ENCODE data around the gene SYNM.

SYNM gene

DNA sequence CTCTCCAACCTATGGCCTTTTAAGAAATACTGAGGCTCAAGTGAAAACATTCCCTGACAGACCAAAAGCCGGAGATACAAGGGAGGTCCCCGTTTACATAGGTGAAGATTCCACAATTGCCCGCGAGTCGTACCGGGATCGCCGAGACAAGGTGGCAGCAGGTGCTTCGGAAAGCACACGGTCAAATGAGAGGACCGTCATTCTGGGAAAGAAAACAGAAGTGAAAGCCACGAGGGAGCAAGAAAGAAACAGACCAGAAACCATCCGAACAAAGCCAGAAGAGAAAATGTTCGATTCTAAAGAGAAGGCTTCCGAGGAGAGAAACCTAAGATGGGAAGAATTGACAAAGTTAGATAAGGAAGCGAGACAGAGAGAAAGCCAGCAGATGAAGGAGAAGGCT is 24.8 kb downstream of the SYNM start:
- Mint-ChIP-seq H3K27me3 (peaks cover 7% of the 10 kb centered on the region), H3K36me3 (no peaks in the 10 kb centered on the region), H3K9me3 (no peaks in the 10 kb centered on the region), H3K27ac (no peak overlapping the region), H3K4me1 (peaks cover 5% of the 10 kb centered on the region), H3K4me3 (peak overlapping the region; percentile 2)
- ATAC-seq (ENCODE audit: low read depth): no peak
- DNase-seq (ENCODE audit: low spot score in 2 of 2): no peak

DNA sequence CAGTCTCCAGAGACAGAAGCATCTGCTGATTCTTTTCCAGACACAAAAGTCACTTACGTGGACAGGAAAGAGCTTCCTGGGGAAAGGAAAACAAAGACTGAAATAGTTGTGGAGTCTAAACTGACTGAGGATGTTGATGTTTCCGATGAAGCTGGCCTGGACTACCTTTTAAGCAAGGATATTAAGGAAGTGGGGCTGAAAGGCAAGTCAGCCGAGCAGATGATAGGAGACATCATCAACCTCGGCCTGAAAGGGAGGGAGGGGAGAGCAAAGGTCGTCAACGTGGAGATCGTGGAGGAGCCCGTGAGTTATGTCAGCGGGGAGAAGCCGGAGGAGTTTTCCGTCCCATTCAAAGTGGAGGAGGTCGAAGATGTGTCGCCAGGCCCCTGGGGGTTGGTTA is 25.4 kb downstream of the SYNM start:
- no peak overlapping the region for H3K4me3 Mint-ChIP-seq
- no peaks in the 10 kb centered on the region for H3K36me3 Mint-ChIP-seq
- H3K27me3 Mint-ChIP-seq: peaks cover 7% of the 10 kb centered on the region
- peaks cover 5% of the 10 kb centered on the region for H3K4me1 Mint-ChIP-seq
- ATAC-seq (ENCODE audit: low read depth) (no peak), DNase-seq (ENCODE audit: low spot score in 2 of 2) (no peak)
- no peak overlapping the region for H3K27ac Mint-ChIP-seq
- no peaks in the 10 kb centered on the region for H3K9me3 Mint-ChIP-seq

DNA sequence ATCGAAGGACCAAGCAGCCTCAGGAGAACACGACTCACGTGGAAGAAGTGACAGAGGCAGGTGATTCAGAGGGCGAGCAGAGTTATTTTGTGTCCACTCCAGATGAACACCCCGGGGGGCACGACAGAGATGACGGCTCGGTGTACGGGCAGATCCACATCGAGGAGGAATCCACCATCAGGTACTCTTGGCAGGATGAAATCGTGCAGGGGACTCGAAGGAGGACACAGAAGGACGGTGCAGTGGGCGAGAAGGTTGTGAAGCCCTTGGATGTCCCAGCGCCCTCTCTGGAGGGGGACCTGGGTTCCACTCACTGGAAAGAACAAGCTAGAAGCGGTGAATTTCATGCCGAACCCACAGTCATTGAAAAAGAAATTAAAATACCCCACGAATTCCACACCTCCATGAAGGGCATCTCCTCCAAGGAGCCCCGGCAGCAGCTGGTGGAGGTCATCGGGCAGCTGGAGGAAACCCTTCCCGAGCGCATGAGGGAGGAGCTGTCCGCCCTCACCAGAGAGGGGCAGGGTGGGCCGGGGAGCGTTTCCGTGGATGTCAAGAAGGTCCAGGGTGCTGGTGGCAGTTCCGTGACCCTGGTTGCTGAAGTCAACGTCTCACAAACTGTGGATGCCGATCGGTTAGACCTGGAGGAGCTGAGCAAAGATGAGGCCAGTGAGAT is 26.0 kb downstream of the SYNM start:
- no peak for ATAC-seq (ENCODE audit: low read depth)
- no peaks in the 10 kb centered on the region for H3K36me3 Mint-ChIP-seq
- H3K9me3 Mint-ChIP-seq: no peaks in the 10 kb centered on the region
- no peak overlapping the region for H3K27ac Mint-ChIP-seq
- H3K4me3 Mint-ChIP-seq: no peak overlapping the region
- DNase-seq (ENCODE audit: low spot score in 2 of 2): no peak
- peaks cover 7% of the 10 kb centered on the region for H3K27me3 Mint-ChIP-seq
- peaks cover 5% of the 10 kb centered on the region for H3K4me1 Mint-ChIP-seq

DNA sequence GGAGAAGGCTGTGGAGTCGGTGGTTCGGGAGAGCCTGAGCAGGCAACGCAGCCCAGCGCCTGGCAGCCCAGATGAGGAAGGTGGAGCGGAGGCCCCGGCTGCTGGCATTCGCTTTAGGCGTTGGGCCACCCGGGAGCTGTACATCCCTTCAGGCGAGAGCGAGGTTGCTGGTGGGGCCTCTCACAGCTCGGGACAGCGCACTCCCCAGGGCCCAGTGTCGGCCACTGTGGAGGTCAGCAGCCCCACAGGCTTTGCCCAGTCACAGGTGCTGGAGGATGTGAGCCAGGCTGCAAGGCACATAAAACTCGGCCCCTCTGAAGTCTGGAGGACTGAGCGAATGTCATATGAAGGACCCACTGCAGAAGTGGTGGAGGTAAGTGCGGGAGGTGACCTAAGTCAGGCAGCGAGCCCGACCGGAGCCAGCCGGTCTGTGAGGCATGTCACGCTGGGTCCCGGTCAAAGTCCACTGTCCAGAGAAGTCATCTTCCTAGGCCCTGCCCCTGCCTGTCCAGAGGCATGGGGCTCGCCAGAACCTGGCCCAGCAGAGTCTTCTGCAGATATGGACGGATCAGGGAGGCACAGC is 26.7 kb downstream of the SYNM start:
- Mint-ChIP-seq H3K27me3 (peaks cover 9% of the 10 kb centered on the region), H3K4me1 (peaks cover 5% of the 10 kb centered on the region), H3K9me3 (no peaks in the 10 kb centered on the region), H3K4me3 (no peak overlapping the region), H3K36me3 (no peaks in the 10 kb centered on the region), H3K27ac (no peak overlapping the region)
- no peak for DNase-seq (ENCODE audit: low spot score in 2 of 2)
- ATAC-seq (ENCODE audit: low read depth): no peak

DNA sequence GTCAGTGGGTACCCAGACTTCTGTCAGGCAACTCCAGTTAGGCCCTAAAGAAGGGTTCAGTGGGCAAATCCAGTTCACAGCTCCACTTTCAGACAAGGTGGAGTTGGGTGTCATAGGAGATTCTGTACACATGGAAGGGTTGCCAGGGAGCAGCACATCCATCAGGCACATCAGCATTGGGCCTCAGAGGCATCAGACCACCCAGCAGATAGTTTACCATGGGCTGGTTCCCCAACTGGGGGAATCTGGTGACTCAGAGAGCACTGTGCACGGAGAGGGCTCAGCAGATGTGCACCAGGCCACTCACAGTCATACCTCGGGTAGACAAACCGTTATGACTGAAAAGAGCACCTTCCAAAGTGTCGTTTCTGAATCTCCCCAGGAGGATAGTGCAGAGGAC is 27.2 kb downstream of the SYNM start:
- no peaks in the 10 kb centered on the region for H3K36me3 Mint-ChIP-seq
- no peak overlapping the region for H3K27ac Mint-ChIP-seq
- no peak overlapping the region for H3K4me3 Mint-ChIP-seq
- DNase-seq (ENCODE audit: low spot score in 2 of 2) (no peak), ATAC-seq (ENCODE audit: low read depth) (no peak)
- H3K27me3 Mint-ChIP-seq: peaks cover 10% of the 10 kb centered on the region
- H3K4me1 Mint-ChIP-seq: peaks cover 5% of the 10 kb centered on the region
- no peaks in the 10 kb centered on the region for H3K9me3 Mint-ChIP-seq

DNA sequence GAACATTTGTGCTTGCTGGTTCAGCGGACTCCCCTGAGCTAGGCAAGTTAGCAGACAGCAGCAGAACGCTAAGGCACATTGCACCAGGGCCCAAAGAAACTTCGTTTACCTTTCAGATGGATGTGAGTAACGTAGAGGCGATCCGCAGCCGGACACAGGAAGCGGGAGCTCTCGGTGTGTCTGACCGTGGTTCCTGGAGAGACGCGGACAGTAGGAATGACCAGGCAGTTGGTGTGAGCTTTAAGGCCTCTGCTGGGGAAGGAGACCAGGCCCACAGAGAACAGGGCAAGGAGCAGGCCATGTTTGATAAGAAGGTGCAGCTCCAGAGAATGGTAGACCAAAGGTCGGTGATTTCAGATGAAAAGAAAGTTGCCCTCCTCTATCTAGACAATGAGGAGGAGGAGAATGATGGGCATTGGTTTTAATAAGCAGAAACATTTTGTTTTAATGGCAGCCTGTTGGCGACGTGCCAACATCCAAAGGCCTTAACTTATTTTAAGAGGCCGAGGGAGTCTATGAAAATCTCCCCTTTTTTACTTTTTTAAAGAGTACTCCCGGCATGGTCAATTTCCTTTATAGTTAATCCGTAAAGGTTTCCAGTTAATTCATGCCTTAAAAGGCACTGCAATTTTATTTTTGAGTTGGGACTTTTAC is 27.9 kb downstream of the SYNM start:
- H3K4me3 Mint-ChIP-seq: no peak overlapping the region
- peaks cover 5% of the 10 kb centered on the region for H3K4me1 Mint-ChIP-seq
- DNase-seq (ENCODE audit: low spot score in 2 of 2) (no peak), ATAC-seq (ENCODE audit: low read depth) (no peak)
- no peak overlapping the region for H3K27ac Mint-ChIP-seq
- H3K27me3 Mint-ChIP-seq: peaks cover 10% of the 10 kb centered on the region
- H3K36me3 Mint-ChIP-seq: no peaks in the 10 kb centered on the region
- no peaks in the 10 kb centered on the region for H3K9me3 Mint-ChIP-seq

DNA sequence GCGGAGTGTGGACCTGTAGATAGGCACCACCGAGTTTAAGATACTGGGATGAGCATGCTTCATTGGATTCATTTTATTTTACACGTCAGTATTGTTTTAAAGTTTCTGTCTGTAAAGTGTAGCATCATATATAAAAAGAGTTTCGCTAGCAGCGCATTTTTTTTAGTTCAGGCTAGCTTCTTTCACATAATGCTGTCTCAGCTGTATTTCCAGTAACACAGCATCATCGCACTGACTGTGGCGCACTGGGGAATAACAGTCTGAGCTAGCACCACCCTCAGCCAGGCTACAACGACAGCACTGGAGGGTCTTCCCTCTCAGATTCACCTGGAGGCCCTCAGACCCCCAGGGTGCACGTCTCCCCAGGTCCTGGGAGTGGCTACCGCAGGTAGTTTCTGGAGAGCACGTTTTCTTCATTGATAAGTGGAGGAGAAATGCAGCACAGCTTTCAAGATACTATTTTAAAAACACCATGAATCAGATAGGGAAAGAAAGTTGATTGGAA is 29.5 kb downstream of the SYNM start:
- H3K4me1 Mint-ChIP-seq: peaks cover 5% of the 10 kb centered on the region
- no peaks in the 10 kb centered on the region for H3K36me3 Mint-ChIP-seq
- no peak for ATAC-seq (ENCODE audit: low read depth)
- no peak for DNase-seq (ENCODE audit: low spot score in 2 of 2)
- H3K27ac Mint-ChIP-seq: no peak overlapping the region
- no peak overlapping the region for H3K4me3 Mint-ChIP-seq
- H3K9me3 Mint-ChIP-seq: no peaks in the 10 kb centered on the region
- peaks cover 10% of the 10 kb centered on the region for H3K27me3 Mint-ChIP-seq

DNA sequence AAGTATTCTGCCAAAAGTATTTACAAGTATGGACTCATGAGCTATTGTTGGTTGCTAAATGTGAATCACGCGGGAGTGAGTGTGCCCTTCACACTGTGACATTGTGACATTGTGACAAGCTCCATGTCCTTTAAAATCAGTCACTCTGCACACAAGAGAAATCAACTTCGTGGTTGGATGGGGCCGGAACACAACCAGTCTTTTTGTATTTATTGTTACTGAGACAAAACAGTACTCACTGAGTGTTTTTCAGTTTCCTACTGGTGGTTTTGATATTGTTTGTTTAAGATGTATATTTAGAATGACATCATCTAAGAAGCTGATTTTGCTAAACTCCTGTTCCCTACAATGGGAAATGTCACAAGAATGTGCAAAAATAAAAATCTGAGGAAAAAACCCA is 30.3 kb downstream of the SYNM start:
- H3K27me3 Mint-ChIP-seq: peaks cover 6% of the 10 kb centered on the region
- no peaks in the 10 kb centered on the region for H3K4me1 Mint-ChIP-seq
- H3K36me3 Mint-ChIP-seq: no peaks in the 10 kb centered on the region
- H3K9me3 Mint-ChIP-seq: no peaks in the 10 kb centered on the region
- DNase-seq (ENCODE audit: low spot score in 2 of 2): no peak
- no peak overlapping the region for H3K4me3 Mint-ChIP-seq
- H3K27ac Mint-ChIP-seq: no peak overlapping the region
- ATAC-seq (ENCODE audit: low read depth): no peak

DNA sequence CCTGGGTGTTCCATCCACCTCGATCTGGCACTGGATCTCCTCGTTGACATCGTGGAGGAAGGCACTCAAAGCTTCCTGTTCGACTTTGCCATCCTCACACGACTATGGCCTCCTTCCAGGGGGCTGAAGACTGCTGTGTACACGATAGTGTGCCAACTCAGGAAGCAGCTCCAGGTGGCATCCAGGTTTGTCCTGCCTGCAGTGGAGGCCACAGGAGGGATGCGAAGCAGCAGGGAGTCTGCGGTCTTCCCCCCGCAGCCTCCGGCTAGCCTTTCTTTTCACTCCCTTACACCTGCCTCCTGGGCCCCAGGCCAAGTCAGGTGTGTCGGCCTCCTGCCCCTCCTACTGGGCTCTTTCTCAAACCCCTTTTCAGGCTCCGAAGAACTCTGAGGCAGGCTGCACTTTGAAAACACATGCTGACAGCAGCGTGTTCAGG is 32.2 kb downstream of the SYNM start:
- peaks cover 3% of the 10 kb centered on the region for H3K27me3 Mint-ChIP-seq
- no peaks in the 10 kb centered on the region for H3K4me1 Mint-ChIP-seq
- no peaks in the 10 kb centered on the region for H3K36me3 Mint-ChIP-seq
- no peak for DNase-seq (ENCODE audit: low spot score in 2 of 2)
- H3K4me3 Mint-ChIP-seq: no peak overlapping the region
- no peak overlapping the region for H3K27ac Mint-ChIP-seq
- no peaks in the 10 kb centered on the region for H3K9me3 Mint-ChIP-seq
- ATAC-seq (ENCODE audit: low read depth): no peak

DNA sequence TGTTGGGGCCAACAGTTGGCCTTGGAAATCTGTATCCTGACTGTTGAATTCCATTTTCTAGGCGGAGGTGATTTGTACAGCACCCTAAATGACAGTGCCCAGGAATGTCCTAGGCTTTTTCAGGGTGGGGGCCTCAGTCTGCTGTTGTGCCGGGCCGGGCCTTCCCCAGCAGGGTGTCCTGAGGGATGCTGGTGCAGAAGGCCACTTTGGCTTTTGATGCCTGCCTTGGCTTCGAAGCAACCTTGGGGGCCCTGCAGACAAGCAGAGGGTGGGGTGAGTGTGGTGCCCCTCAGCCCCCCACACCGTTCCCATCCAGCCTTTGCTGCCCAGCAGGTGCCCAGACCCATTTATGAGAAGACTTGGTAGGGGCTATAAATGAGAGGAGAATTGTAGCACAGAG is 33.0 kb downstream of the SYNM start:
- Mint-ChIP-seq H3K4me3 (no peak overlapping the region), H3K27me3 (peaks cover 3% of the 10 kb centered on the region), H3K27ac (no peak overlapping the region), H3K4me1 (no peaks in the 10 kb centered on the region), H3K36me3 (no peaks in the 10 kb centered on the region), H3K9me3 (no peaks in the 10 kb centered on the region)
- no peak for DNase-seq (ENCODE audit: low spot score in 2 of 2)
- no peak for ATAC-seq (ENCODE audit: low read depth)

DNA sequence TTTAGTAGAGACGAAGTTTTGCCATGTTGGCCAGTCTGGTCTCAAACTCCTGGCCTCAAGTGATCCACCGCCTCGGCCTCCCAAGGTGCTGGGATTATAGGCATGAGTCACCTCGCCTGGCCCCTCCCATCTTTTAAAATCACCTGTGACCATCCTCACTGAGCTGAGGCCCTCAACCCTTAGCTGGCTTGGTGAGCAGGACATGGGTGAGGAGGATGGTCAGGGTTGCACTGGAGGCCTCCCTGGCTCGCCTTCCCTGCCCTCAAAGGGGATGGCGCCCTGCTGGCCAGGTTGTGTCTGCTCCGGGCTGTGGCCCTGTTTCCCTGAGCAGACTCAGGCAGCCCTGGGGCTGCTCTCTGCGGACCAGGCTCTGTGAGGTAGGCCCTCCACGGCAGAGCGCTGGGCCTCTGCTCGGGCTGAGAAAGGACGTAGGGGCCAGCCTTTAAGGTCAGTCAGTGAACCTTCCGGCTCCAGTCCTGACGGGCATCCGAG is 33.7 kb downstream of the SYNM start:
- no peak for ATAC-seq (ENCODE audit: low read depth)
- no peak overlapping the region for H3K27ac Mint-ChIP-seq
- H3K27me3 Mint-ChIP-seq: peaks cover 3% of the 10 kb centered on the region
- H3K9me3 Mint-ChIP-seq: no peaks in the 10 kb centered on the region
- no peak overlapping the region for H3K4me3 Mint-ChIP-seq
- no peak for DNase-seq (ENCODE audit: low spot score in 2 of 2)
- H3K36me3 Mint-ChIP-seq: no peaks in the 10 kb centered on the region
- H3K4me1 Mint-ChIP-seq: no peaks in the 10 kb centered on the region

DNA sequence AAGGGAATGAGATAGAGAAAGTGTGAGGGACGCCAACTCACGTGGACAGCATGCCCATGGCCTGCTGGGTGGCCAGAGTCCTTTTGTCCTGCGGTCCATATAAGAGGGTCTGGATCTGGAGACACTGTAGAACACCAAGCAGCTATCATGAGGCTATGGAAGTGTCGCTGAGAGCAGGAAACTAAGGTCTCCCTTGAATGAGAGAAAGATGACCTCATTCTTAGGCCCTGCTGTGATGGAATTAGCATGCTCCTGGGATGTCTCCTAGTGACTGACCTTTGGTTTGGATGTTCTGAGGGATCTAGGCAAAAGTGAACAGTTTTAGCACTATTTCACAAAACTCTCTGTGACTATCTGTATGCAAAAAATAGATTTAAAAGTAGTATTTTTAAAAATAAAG is 34.4 kb downstream of the SYNM start:
- DNase-seq (ENCODE audit: low spot score in 2 of 2): no peak
- no peak overlapping the region for H3K27ac Mint-ChIP-seq
- ATAC-seq (ENCODE audit: low read depth): no peak
- no peaks in the 10 kb centered on the region for H3K4me1 Mint-ChIP-seq
- no peaks in the 10 kb centered on the region for H3K9me3 Mint-ChIP-seq
- peaks cover 3% of the 10 kb centered on the region for H3K27me3 Mint-ChIP-seq
- no peak overlapping the region for H3K4me3 Mint-ChIP-seq
- H3K36me3 Mint-ChIP-seq: no peaks in the 10 kb centered on the region

DNA sequence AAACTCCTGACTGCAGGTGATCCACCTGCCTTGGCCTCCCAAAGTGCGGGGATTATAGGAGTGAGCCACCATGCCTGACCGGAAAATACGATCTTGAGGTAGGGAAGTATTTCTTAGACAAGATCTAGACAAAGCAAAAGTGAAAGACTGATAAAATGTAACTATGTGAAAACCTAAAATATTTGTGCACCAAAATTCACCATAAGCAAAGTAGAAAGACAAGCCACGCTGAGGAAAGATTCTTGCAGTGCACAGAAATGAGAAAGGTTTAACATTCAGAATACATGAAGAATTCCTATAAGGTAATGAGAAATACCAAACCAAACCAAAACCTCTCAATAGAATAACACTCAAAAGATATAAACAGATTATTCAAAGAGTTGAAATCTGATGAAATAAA is 35.7 kb downstream of the SYNM start:
- ATAC-seq (ENCODE audit: low read depth) (no peak), DNase-seq (ENCODE audit: low spot score in 2 of 2) (no peak)
- no peaks in the 10 kb centered on the region for H3K36me3 Mint-ChIP-seq
- H3K4me3 Mint-ChIP-seq: no peak overlapping the region
- peaks cover 4% of the 10 kb centered on the region for H3K27me3 Mint-ChIP-seq
- H3K27ac Mint-ChIP-seq: no peak overlapping the region
- H3K4me1 Mint-ChIP-seq: no peaks in the 10 kb centered on the region
- no peaks in the 10 kb centered on the region for H3K9me3 Mint-ChIP-seq

DNA sequence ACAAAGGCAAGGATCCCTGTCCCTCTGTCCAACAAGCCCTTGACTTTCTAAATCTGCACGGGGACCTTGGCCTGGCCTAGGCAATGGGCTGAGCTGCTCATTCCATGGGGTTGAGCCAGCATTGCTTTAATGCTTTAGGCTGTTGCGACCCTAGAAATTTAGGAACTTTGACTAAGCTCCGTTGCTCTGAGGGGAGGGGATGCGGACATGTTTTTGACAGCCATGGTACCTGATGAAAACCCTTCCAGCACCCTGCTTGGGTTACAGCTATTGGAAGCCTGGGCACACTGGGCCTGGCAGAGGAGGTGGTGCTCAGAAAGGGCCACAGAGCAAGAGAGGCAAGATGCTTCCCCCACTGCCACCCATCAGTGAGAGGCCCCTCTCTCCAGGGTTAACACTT is 37.1 kb downstream of the SYNM start:
- H3K36me3 Mint-ChIP-seq: no peaks in the 10 kb centered on the region
- peaks cover 4% of the 10 kb centered on the region for H3K27me3 Mint-ChIP-seq
- DNase-seq (ENCODE audit: low spot score in 2 of 2): no peak
- no peaks in the 10 kb centered on the region for H3K4me1 Mint-ChIP-seq
- H3K4me3 Mint-ChIP-seq: no peak overlapping the region
- H3K9me3 Mint-ChIP-seq: no peaks in the 10 kb centered on the region
- no peak overlapping the region for H3K27ac Mint-ChIP-seq
- ATAC-seq (ENCODE audit: low read depth): no peak

Data from memory B cell (primary cell).